Measurements from ENCODE around the gene MYO9B. TPM values are rescaled to one million over a fixed set of nuclear protein-coding genes. Genes with fewer than 3 reads are reported as not detected.

Gene MYO9B
- total RNA-seq, 4 donors from 2014 or later: 102 to 246 (median 151) TPM

GRCh38 chr19:17121736-17122293 lies 46.2 kb downstream of the MYO9B start:
- H3K36me3 ChIP-seq: no peaks in the 10 kb centered on the region
- no peaks in the 10 kb centered on the region for H3K27me3 ChIP-seq
- no peak overlapping the region for H3K27ac ChIP-seq
- WGBS, 2 donors (ENCODE audit: low coverage in 1 of 2): 78 to 98% methylated on average over 6 to 9 of the region's 9 CpGs
- H3K9me3 ChIP-seq: no peaks in the 10 kb centered on the region
- DNase-seq: no peak
- H3K4me3 ChIP-seq: no peak overlapping the region
- TF ChIP-seq EP300 (IDR thresholded peaks at IDR 0.05; ENCODE audit: low read depth): no peak
- TF ChIP-seq, protein P1, sequence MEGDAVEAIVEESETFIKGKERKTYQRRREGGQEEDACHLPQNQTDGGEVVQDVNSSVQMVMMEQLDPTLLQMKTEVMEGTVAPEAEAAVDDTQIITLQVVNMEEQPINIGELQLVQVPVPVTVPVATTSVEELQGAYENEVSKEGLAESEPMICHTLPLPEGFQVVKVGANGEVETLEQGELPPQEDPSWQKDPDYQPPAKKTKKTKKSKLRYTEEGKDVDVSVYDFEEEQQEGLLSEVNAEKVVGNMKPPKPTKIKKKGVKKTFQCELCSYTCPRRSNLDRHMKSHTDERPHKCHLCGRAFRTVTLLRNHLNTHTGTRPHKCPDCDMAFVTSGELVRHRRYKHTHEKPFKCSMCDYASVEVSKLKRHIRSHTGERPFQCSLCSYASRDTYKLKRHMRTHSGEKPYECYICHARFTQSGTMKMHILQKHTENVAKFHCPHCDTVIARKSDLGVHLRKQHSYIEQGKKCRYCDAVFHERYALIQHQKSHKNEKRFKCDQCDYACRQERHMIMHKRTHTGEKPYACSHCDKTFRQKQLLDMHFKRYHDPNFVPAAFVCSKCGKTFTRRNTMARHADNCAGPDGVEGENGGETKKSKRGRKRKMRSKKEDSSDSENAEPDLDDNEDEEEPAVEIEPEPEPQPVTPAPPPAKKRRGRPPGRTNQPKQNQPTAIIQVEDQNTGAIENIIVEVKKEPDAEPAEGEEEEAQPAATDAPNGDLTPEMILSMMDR (IDR thresholded peaks at IDR 0.05): no peak
- TF ChIP-seq POLR2A (IDR thresholded peaks at IDR 0.05): no peak
- no peak for TF ChIP-seq POLR2AphosphoS5 (IDR thresholded peaks at IDR 0.05)
- in situ Hi-C loops (cut with MboI; ENCODE audit: low pct_ligation_motif_present in 1 of 4, low pct_unique_long_range_greater_than_20kb in 1 of 4, low sequenced_read_pairs in 3 of 4): no loop called here
- H3K4me1 ChIP-seq: peaks cover 6 to 45% (median 16%) of the 10 kb centered on the region in 4 donors
- intact Hi-C loops (cut with DNase I; ENCODE audit: low total_unique reads): no loop called here

DNA sequence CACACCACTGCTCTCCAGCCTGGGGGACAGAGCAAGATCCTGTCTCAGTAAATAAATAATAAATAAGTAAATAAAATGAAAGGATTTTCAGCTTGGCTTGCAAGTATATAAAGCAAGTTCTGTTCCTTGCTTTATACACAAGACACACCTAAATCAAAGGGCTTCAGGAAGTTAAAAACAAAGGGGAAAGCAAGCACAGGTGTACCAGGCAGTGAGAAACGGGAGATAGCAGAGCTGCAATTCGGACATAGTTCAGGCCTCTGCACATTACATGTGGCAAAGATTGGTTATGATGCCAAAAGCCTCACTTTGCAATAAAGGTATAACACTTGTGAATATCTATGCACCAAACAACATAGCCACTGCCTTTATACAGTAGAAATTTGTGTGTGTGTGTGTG lies 47.5 kb downstream of the MYO9B start:
- Histone ChIP-seq H3K27ac (peak overlapping the region; percentile 7 to 48 (median 30)), H3K27me3 (no peaks in the 10 kb centered on the region), H3K9me3 (no peaks in the 10 kb centered on the region), H3K36me3 (no peaks in the 10 kb centered on the region), H3K4me1 (peaks cover 6 to 50% (median 16%) of the 10 kb centered on the region in 4 donors), H3K4me3 (no peak overlapping the region)
- intact Hi-C loops (cut with DNase I; ENCODE audit: low total_unique reads): no loop called here
- 50 to 67% methylated on average over 2 of the region's 2 CpGs for WGBS, 2 donors (ENCODE audit: low coverage in 1 of 2)
- in situ Hi-C loops (cut with MboI; ENCODE audit: low pct_ligation_motif_present in 1 of 4, low pct_unique_long_range_greater_than_20kb in 1 of 4, low sequenced_read_pairs in 3 of 4): no loop called here
- no peak for TF ChIP-seq POLR2A (IDR thresholded peaks at IDR 0.05)
- TF ChIP-seq, protein P1 (IDR thresholded peaks at IDR 0.05): no peak
- no peak for TF ChIP-seq POLR2AphosphoS5 (IDR thresholded peaks at IDR 0.05)
- no peak for TF ChIP-seq EP300 (IDR thresholded peaks at IDR 0.05; ENCODE audit: low read depth)
- no peak for DNase-seq

GRCh38 chr19:17124025-17124424 lies 48.4 kb downstream of the MYO9B start:
- H3K4me3 ChIP-seq: no peak overlapping the region
- in situ Hi-C loops (cut with MboI; ENCODE audit: low pct_ligation_motif_present in 1 of 4, low pct_unique_long_range_greater_than_20kb in 1 of 4, low sequenced_read_pairs in 3 of 4) (no loop called here), intact Hi-C loops (cut with DNase I; ENCODE audit: low total_unique reads) (no loop called here)
- no peak for TF ChIP-seq EP300 (IDR thresholded peaks at IDR 0.05; ENCODE audit: low read depth)
- TF ChIP-seq POLR2A (IDR thresholded peaks at IDR 0.05): no peak
- TF ChIP-seq, protein P1 (IDR thresholded peaks at IDR 0.05): no peak
- TF ChIP-seq POLR2AphosphoS5 (IDR thresholded peaks at IDR 0.05): no peak
- H3K27ac ChIP-seq: peak overlapping the region; percentile 72 to 85 (median 76)
- DNase-seq: no peak
- H3K9me3 ChIP-seq: no peaks in the 10 kb centered on the region
- H3K27me3 ChIP-seq: no peaks in the 10 kb centered on the region
- H3K4me1 ChIP-seq: peaks cover 6 to 50% (median 16%) of the 10 kb centered on the region in 4 donors
- no peaks in the 10 kb centered on the region for H3K36me3 ChIP-seq
- 83 to 100% methylated on average over 1 of the region's 1 CpG for WGBS, 2 donors (ENCODE audit: low coverage in 1 of 2)

GRCh38 chr19:17125062-17125727 lies 49.6 kb downstream of the MYO9B start:
- in situ Hi-C loops (cut with MboI; ENCODE audit: low pct_ligation_motif_present in 1 of 4, low pct_unique_long_range_greater_than_20kb in 1 of 4, low sequenced_read_pairs in 3 of 4) (no loop called here), intact Hi-C loops (cut with DNase I; ENCODE audit: low total_unique reads) (no loop called here)
- DNase-seq: no peak
- Histone ChIP-seq H3K4me3 (peak overlapping the region in 1 of 4 donors; percentile 8), H3K4me1 (peaks cover 6 to 50% (median 16%) of the 10 kb centered on the region in 4 donors), H3K9me3 (no peaks in the 10 kb centered on the region), H3K27me3 (no peaks in the 10 kb centered on the region), H3K27ac (peak overlapping the region; percentile 72 to 85 (median 76)), H3K36me3 (no peaks in the 10 kb centered on the region)
- TF ChIP-seq POLR2A (IDR thresholded peaks at IDR 0.05) (no peak), POLR2AphosphoS5 (IDR thresholded peaks at IDR 0.05) (peak in 1 of 3 donors; percentile 3)
- 55 to 61% methylated on average over 5 to 10 of the region's 10 CpGs for WGBS, 2 donors (ENCODE audit: low coverage in 1 of 2)
